RWPE1 (cell line): ENCODE measurements around the gene PPP1R3C.

Experiments
- CTCF ChIA-PET: fragments of 350-600 bp; sonication (Branson Sonifier 250); formaldehyde crosslinking; extraction: SDS; loops from one replicate; lab custom pipeline; 2021; lab: Yijun Ruan, JAX
- POLR2A ChIA-PET: fragments of 400-600 bp; formaldehyde crosslinking; extraction: SDS; loops from one replicate; lab custom pipeline; 2020; ENCODE audit warnings: antibody characterized with exemption; ENCODE audit not compliant: low non-redundant PET; lab: Yijun Ruan, JAX
- DNase-seq: peaks from one replicate; pipeline ENCODE4 v3.0.0; 2012; ENCODE audit warnings: low spot score
- H3K27ac ChIP-seq: fragments of 450-650 bp; 2 replicates; pipeline ENCODE4 v1.5.1; 2017
- TF ChIP-seq, protein P1 (sequence below): fragments of 450-650 bp; conservative IDR thresholded peaks from 2 replicates; pipeline ENCODE4 v1.5.1; 2017; ENCODE audit warnings: low read depth, mild to moderate bottlenecking

Gene PPP1R3C

DNA sequence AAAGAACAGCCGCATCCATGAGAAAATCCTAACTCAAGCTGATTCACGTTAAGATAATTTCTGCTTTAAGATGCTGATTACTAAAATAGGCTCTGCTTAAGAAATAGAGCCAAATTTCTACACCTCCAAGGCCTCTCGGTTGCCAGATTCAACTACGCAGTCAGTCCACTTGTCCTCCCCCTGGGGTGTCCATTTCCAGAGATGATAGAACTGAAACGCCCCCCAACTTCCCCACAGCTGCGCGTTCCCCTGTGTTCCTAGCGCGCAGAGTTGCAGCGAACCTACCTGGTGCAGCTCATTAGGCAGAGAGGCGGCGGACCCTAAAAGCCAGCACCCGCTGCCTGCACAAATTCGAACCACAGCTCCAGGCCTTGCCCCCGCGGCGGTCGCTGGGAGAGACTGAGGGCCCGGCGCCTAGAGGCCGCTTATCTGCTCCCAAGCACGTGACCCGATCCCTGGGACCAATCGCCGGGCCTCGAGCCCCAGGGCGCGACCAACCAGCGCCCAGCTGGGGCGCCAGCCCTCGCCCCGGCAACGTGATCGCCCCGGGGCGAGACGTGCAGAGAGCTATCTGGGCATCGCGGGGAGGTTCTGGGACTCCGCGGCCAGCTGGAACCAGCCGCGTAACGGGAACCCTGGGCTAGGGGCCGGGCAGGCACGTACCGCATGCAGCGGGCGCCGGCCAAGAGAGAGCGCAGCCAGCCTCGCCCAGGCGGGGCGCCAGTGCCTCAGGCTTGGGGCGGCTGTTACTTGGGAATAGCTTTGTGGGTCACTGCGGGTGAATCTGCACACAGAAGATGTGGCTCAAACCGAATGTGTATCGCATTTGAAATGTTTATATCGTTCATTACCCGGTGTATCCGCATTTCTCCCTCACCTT, at the start of gene PPP1R3C:
PPP1R3C (minus strand) TSS at position 401 of the 880 bp plus-strand sequence; CDS start at position 299, 102 bp downstream.
- POLR2A ChIA-PET: interaction anchor here (0.6 to 1.4 kb wide), 4 partner anchors 20 to 265 kb away, joined by 3 to 11 read pairs (median 3); no protein-coding TSS in a partner anchor
- H3K27ac ChIP-seq: peak within 1 kb of the TSS; percentile 86

DNA sequence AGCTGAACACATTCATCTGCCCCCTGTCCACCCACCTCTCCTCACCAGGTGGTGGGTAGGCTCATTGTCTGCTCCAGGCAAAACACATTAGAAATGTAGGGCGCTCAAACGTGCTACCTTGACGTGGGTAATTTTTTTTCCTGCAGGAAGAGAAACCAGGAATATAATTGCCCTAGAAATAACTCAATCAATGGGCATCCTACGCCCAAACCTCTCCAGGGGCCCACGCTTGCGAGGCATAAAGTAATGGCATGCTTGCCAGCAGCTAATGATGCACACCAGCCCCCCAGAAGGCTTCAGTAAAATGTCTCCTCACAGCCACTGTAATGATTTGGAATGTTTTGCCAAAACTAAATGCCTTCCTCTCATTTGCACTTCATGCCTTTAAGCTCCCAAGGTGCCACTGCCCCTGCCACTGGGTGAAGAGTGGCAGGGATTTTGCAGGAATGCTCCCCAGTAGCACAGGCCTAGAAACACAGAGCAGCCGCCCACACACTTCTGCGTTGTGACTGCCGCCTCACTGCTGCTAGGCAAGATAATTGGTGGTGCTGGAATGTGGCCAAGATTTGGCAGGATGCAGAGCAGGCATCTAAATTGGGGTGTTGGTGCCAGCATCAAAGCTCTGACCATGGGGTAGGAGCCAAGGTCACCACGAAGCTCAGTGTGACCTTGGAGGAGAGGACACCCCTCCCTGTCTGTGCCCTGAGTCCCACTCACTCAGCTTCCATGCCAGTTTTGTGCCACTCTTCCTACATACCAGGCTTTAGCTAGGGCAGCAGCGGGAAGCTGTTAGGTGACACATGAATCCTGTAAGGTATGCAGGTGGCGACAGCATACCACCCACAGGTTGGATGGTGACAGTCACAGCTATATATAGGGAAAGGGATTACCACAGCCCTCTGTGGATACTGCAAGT, 48.7 kb upstream of the PPP1R3C start:
- CTCF ChIA-PET: no interaction called here
- peak; percentile 61 for DNase-seq

More for the DNA sequence above, at the start of gene PPP1R3C:
- TF ChIP-seq, protein P1, sequence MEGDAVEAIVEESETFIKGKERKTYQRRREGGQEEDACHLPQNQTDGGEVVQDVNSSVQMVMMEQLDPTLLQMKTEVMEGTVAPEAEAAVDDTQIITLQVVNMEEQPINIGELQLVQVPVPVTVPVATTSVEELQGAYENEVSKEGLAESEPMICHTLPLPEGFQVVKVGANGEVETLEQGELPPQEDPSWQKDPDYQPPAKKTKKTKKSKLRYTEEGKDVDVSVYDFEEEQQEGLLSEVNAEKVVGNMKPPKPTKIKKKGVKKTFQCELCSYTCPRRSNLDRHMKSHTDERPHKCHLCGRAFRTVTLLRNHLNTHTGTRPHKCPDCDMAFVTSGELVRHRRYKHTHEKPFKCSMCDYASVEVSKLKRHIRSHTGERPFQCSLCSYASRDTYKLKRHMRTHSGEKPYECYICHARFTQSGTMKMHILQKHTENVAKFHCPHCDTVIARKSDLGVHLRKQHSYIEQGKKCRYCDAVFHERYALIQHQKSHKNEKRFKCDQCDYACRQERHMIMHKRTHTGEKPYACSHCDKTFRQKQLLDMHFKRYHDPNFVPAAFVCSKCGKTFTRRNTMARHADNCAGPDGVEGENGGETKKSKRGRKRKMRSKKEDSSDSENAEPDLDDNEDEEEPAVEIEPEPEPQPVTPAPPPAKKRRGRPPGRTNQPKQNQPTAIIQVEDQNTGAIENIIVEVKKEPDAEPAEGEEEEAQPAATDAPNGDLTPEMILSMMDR: peak; percentile 78
- CTCF ChIA-PET: interaction anchor here (0.5 to 2.7 kb wide), 14 partner anchors 11 to 277 kb away, joined by 3 to 29 read pairs (median 4); no protein-coding TSS in a partner anchor
- peak; percentile 91 for DNase-seq

DNA sequence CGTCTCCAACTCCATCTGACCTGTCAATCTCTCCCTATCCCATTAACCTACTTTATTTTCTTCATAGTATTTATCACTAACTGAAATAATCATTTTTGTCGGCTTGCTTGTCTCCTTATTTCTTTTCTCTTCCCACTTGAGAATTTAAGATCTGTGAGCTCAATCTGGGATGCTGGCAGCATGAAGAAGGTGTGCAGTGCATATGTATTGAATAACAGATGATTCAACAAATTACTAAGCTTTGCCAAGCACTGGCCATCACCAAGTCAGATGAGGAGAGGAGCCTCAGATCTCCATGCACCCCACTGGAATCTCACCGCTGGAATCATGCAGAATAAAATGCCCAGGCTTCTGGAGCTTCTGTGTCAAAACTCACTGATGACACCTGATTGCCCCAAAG, 47.6 kb upstream of the PPP1R3C start:
- CTCF ChIA-PET: no interaction called here
- POLR2A ChIA-PET: interaction anchor here (0.6 kb wide), 1 partner anchor 44 kb away, joined by 6 read pairs; no protein-coding TSS in a partner anchor
- H3K27ac ChIP-seq: no peak overlapping the region
- TF ChIP-seq, protein P1: no peak
- DNase-seq: no peak

More for the DNA sequence above, 48.7 kb upstream of the PPP1R3C start:
- H3K27ac ChIP-seq: no peak overlapping the region
- POLR2A ChIA-PET: no interaction called here
- TF ChIP-seq, protein P1: no peak

DNA sequence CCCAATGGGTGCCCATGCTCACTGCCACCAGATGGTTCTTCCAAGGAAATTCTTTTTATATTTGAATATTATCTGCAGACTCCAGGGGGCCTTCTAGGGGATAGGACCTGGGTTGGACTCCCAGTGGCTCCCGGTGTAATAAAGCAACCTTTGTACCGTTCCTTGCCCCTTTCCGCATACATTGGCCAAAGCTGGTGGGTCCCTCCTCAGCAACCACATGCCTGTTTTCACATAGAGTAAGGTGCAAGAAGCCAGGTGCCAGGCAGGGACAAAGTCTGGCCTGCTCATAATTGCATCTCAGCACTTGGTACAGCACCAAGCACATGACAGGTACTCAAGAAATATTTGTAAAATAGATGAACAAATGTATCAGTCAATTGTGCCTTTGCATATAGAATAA, 46.4 kb upstream of the PPP1R3C start:
- ChIA-PET POLR2A (no interaction called here), CTCF (interaction anchor here (0.6 to 1.4 kb wide), 4 partner anchors 14 to 321 kb away, joined by 3 to 4 read pairs (median 4); no protein-coding TSS in a partner anchor)
- TF ChIP-seq, protein P1: no peak
- no peak overlapping the region for H3K27ac ChIP-seq
- DNase-seq: no peak

DNA sequence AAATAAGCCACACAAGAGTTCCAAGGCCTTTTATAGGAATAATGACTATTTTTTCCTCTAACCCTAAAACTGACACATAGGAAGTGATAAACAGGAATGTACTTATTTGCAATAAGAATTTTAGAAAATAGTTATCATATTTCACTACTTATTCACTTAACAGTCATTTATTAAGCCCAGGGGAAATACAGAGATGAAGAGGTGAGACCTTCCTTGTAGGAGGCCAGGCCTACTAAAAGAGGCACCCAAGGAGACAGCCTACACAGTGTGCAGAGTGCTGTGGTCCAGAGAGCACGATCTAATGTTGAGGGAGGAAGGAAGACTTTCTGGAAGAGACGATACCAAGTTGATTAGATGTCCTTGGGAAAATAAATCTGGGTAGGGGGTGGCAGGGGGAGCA, 45.0 kb upstream of the PPP1R3C start:
- POLR2A ChIA-PET: no interaction called here
- no peak for DNase-seq
- TF ChIP-seq, protein P1: no peak
- CTCF ChIA-PET: interaction anchor here (0.7 kb wide), 1 partner anchor 37 kb away, joined by 3 read pairs; no protein-coding TSS in a partner anchor
- H3K27ac ChIP-seq: no peak overlapping the region
